B cell (primary cell): ENCODE results near the gene POLR3B. TPM values are rescaled to one million over a fixed set of nuclear protein-coding genes. Genes with fewer than 3 reads are reported as not detected.

Experiments
- ATAC-seq: fragments of 200-7000 bp; cut with Tn5 transposase; one replicate; pipeline ENCODE4 v1.10.0; 2021; ENCODE audit warnings: low read depth, mild to moderate bottlenecking, moderate number of reproducible peaks, moderate library complexity
- CTCF ChIA-PET: fragments of 350-600 bp; sonication (Branson Sonifier 250); formaldehyde crosslinking; loops from one replicate; lab custom pipeline; 2021; ENCODE audit warnings: antibody characterized with exemption, inconsistent platforms; lab: Charles Lee
- POLR2A ChIA-PET: fragments of 350-600 bp; sonication (Branson Sonifier 250); formaldehyde crosslinking; loops from one replicate; lab custom pipeline; 2021; ENCODE audit warnings: antibody characterized with exemption; lab: Charles Lee
- DNase-seq: peaks from one replicate; pipeline ENCODE4 v3.0.0; 2013
- H2AFZ ChIP-seq: 2 replicates; pipeline ENCODE4 v1.6.1; 2012; ENCODE audit warnings: mild to moderate bottlenecking, low read depth, low read length; ENCODE audit not compliant: insufficient read depth, poor library complexity, severe bottlenecking
- H3K27ac ChIP-seq, 2 donors: 1 replicate in 1 of 2; 2 replicates in 1 of 2; pipeline ENCODE4 v1.5.1; 2012 to 2013; ENCODE audit warnings: low read length in 2 of 2, mild to moderate bottlenecking in 2 of 2, moderate library complexity in 1 of 2
- H3K27me3 ChIP-seq, 4 experiments: fragments of 200-600 bp in 1 of 4; sonication (generic) in 1 of 4; replicated peaks in 1 of 4; 1 replicate in 2 of 4; 2 replicates in 2 of 4; pipeline versions ENCODE4 v1.6.1 to v1.7.0; 2013 to 2016; ENCODE audit warnings: low read length in 3 of 4, mild to moderate bottlenecking in 2 of 4, mixed read lengths in 1 of 4, moderate library complexity in 1 of 4; ENCODE audit not compliant: insufficient read depth in 4 of 4, control insufficient read depth in 3 of 4; ENCODE audit errors: control extremely low read depth in 1 of 4
- H3K36me3 ChIP-seq, 2 experiments: replicated peaks in 1 of 2; 1 replicate in 1 of 2; 2 replicates in 1 of 2; pipeline versions ENCODE4 v1.6.1 to v1.7.1; 2013; ENCODE audit warnings: low read length in 1 of 2; ENCODE audit not compliant: insufficient read depth in 2 of 2, control insufficient read depth in 1 of 2; ENCODE audit errors: control extremely low read depth in 1 of 2, extremely low read depth in 1 of 2
- H3K4me1 ChIP-seq, 2 donors: fragments of 200-600 bp in 1 of 2; sonication (generic) in 1 of 2; 1 replicate in 1 of 2; 2 replicates in 1 of 2; pipeline versions ENCODE4 v1.5.1 to v1.6.1; 2013 to 2017; ENCODE audit warnings: low read length in 2 of 2; ENCODE audit not compliant: control insufficient read depth in 2 of 2, insufficient read depth in 2 of 2
- H3K4me2 ChIP-seq: replicated peaks from 2 replicates; pipeline ENCODE3; 2012; ENCODE audit warnings: mild to moderate bottlenecking, low read depth, low read length; ENCODE audit not compliant: poor library complexity, severe bottlenecking
- H3K4me3 ChIP-seq, 5 experiments: fragments of 200-600 bp in 1 of 5; sonication (generic) in 1 of 5; 1 replicate in 3 of 5; 2 replicates in 2 of 5; pipeline versions ENCODE4 v1.5.1 to v1.7.0; 2011 to 2016; ENCODE audit warnings: low read length in 4 of 5, mild to moderate bottlenecking in 4 of 5, low read depth in 2 of 5, control low read depth in 1 of 5, moderate library complexity in 1 of 5; ENCODE audit not compliant: insufficient read depth in 1 of 5; ENCODE audit errors: control extremely low read depth in 1 of 5, extremely low read depth in 1 of 5
- H3K79me2 ChIP-seq: fragments of 200-600 bp; sonication (generic); one replicate; pipeline ENCODE4 v1.6.0; 2016; ENCODE audit warnings: low read length; ENCODE audit not compliant: control insufficient read depth, insufficient read depth
- H3K9ac ChIP-seq: fragments of 200-600 bp; sonication (generic); 2 replicates; pipeline ENCODE4 v1.6.1; 2017; ENCODE audit warnings: mild to moderate bottlenecking, low read length, moderate library complexity
- H3K9me3 ChIP-seq, 3 donors: one replicate each; pipeline versions ENCODE4 v1.6.1 to v1.7.1; 2013; ENCODE audit warnings: low read length in 2 of 3; ENCODE audit not compliant: control insufficient read depth in 2 of 3, insufficient read depth in 1 of 3; ENCODE audit errors: control extremely low read depth in 1 of 3
- H4K20me1 ChIP-seq: 2 replicates; pipeline ENCODE4 v1.6.0; 2012; ENCODE audit warnings: mild to moderate bottlenecking, low read length; ENCODE audit not compliant: insufficient read depth, control insufficient read depth, poor library complexity, severe bottlenecking
- H3K27ac Mint-ChIP-seq: one replicate; pipeline ENCODE4 v1.8.0; 2021; ENCODE audit warnings: mixed read lengths
- H3K27me3 Mint-ChIP-seq: one replicate; pipeline ENCODE4 v1.8.0; 2021; ENCODE audit warnings: mixed read lengths
- H3K4me1 Mint-ChIP-seq: one replicate; pipeline ENCODE4 v1.8.0; 2021; ENCODE audit warnings: mixed read lengths
- H3K4me3 Mint-ChIP-seq: one replicate; pipeline ENCODE4 v1.8.0; 2021; ENCODE audit warnings: mixed read lengths
- H3K9me3 Mint-ChIP-seq: one replicate; pipeline ENCODE4 v1.8.0; 2022; ENCODE audit warnings: mixed read lengths; ENCODE audit not compliant: insufficient read depth
- EZH2 ChIP-seq: IDR thresholded peaks from 2 replicates; pipeline ENCODE4 v1.6.1; 2012; ENCODE audit warnings: borderline replicate concordance, low read depth, mild to moderate bottlenecking, moderate library complexity, low read length; ENCODE audit not compliant: insufficient read depth, poor library complexity, severe bottlenecking
- WGBS: methylation state at CpG from one replicate; pipeline ENCODE4 v1.1.5; 2013; ENCODE audit warnings: missing lambda C conversion rate; ENCODE audit not compliant: insufficient coverage; 5-methylcytosine and 5-hydroxymethylcytosine counted together
- intact Hi-C: fragments of 100-400 bp; cut with micrococcal nuclease; formaldehyde crosslinking; loops from one replicate; pipeline ENCODE4 v1.10.0; 2022
- polyA plus RNA-seq: library from polyadenylated mRNA; depleted of rRNA; stranded (reverse); fragments of >200 nt; gene quantifications from 2 replicates; pipeline ENCODE4 v1.2.3, GENCODE V29; 2012
- total RNA-seq, 2 donors: library from RNA; stranded (reverse); fragments of 120-200 nt in 1 of 2; gene quantifications; 1 replicate in 1 of 2; 2 replicates in 1 of 2; pipeline versions ENCODE4 v1.2.3 to v1.2.4, GENCODE V29; 2013 to 2022
- TF ChIP-seq, protein P1 (sequence below): fragments of 200-600 bp; IDR thresholded peaks from one replicate; pipeline ENCODE4 v1.8.0; 2022; ENCODE audit warnings: antibody characterized with exemption, mild to moderate bottlenecking

Gene POLR3B
- total and polyA plus RNA-seq, 2 donors (not counting 1 experiment from before 2014, with no cell fraction given): 1.3 to 9.7 TPM

- intact Hi-C loops: no loop called here
- CTCF ChIA-PET: no interaction called here
- Histone ChIP-seq H3K9me3 (no peaks in the 10 kb centered on the region), H2AFZ (no peak overlapping the region), H3K4me3 (no peak overlapping the region), H4K20me1 (no peaks in the 10 kb centered on the region), H3K79me2 (no peaks in the 10 kb centered on the region), H3K36me3 (peaks cover 0 to 10% of the 10 kb centered on the region in 2 experiments), H3K27ac (no peak overlapping the region), H3K4me1 (no peaks in the 10 kb centered on the region), H3K27me3 (no peaks in the 10 kb centered on the region), H3K9ac (no peak overlapping the region), H3K4me2 (no peak overlapping the region)
- Mint-ChIP-seq H3K4me3 (no peak overlapping the region), H3K27ac (no peak overlapping the region), H3K9me3 (no peaks in the 10 kb centered on the region), H3K27me3 (no peaks in the 10 kb centered on the region), H3K4me1 (no peaks in the 10 kb centered on the region)
- no peak for DNase-seq
- 100% methylated on average over 2 of the region's 2 CpGs for WGBS
- TF ChIP-seq, protein P1, sequence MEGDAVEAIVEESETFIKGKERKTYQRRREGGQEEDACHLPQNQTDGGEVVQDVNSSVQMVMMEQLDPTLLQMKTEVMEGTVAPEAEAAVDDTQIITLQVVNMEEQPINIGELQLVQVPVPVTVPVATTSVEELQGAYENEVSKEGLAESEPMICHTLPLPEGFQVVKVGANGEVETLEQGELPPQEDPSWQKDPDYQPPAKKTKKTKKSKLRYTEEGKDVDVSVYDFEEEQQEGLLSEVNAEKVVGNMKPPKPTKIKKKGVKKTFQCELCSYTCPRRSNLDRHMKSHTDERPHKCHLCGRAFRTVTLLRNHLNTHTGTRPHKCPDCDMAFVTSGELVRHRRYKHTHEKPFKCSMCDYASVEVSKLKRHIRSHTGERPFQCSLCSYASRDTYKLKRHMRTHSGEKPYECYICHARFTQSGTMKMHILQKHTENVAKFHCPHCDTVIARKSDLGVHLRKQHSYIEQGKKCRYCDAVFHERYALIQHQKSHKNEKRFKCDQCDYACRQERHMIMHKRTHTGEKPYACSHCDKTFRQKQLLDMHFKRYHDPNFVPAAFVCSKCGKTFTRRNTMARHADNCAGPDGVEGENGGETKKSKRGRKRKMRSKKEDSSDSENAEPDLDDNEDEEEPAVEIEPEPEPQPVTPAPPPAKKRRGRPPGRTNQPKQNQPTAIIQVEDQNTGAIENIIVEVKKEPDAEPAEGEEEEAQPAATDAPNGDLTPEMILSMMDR: no peak
- no peak for TF ChIP-seq EZH2
- POLR2A ChIA-PET: no interaction called here
- no peak for ATAC-seq
These were observed 65.7 kb downstream of the POLR3B start for GRCh38 chr12:106423291-106423690.

DNA sequence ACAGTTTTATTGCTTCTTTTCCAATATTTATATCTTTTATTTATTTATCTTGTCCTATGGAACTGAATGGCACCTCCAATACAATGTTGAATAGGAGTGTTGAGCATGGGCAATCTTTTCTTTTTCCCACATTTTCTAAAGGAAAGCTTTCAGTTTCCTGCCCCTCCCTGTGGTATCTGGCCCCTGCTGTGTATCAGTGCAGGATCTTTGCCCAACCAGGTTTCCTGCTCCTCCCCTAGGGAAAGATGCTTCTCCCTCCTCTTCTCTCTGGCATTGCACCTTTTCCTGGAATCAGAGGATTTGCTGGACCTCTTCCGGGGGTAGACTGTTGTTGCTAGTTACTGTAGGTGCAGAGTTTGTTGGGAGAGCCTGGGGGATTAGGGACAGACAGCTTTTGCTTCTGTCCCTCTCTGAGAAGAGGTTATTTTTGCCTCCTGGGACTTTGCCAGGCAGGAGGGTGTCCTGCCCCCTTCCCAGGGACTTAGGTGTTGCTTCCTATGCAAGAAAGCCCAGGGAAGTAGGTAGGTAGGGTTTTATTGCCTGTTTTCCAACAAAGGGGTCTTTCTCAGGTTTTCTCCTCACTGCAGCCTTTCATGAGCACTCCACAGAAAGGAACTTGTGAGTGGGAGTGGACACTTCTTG lies 67.6 kb downstream of the POLR3B start:
- Histone ChIP-seq H3K79me2 (no peaks in the 10 kb centered on the region), H3K4me2 (no peak overlapping the region), H3K9ac (no peak overlapping the region), H3K4me1 (no peaks in the 10 kb centered on the region), H4K20me1 (no peaks in the 10 kb centered on the region), H3K36me3 (peaks cover 0 to 13% of the 10 kb centered on the region in 2 experiments), H3K9me3 (no peaks in the 10 kb centered on the region), H2AFZ (no peak overlapping the region), H3K27me3 (no peaks in the 10 kb centered on the region), H3K27ac (no peak overlapping the region), H3K4me3 (no peak overlapping the region)
- no peaks in the 10 kb centered on the region for H3K9me3 Mint-ChIP-seq
- ChIA-PET CTCF (no interaction called here), POLR2A (no interaction called here)
- TF ChIP-seq, protein P1: no peak
- no peak for TF ChIP-seq EZH2
- H3K27me3 Mint-ChIP-seq: no peaks in the 10 kb centered on the region
- DNase-seq: no peak
- no peak overlapping the region for H3K27ac Mint-ChIP-seq
- no peaks in the 10 kb centered on the region for H3K4me1 Mint-ChIP-seq
- no peak overlapping the region for H3K4me3 Mint-ChIP-seq
- intact Hi-C loops: no loop called here
- WGBS: 100% methylated on average over 1 of the region's 1 CpG
- no peak for ATAC-seq
